Activated CD8-positive, alpha-beta T cell treated with anti-CD3 and anti-CD28 coated beads, Interleukin-2, amount 10 ng/mL, durations not matched to agents 7 days and 5 days (primary cell): ENCODE results near the gene COL6A6. TPM values are rescaled to one million over a fixed set of nuclear protein-coding genes. Genes with fewer than 3 reads are reported as not detected.
A peak's percentile ranks its signal among the peaks of the same experiment; 100 is the strongest.

Experiments
- ATAC-seq: fragments of 150-1000 bp; cut with Tn5 transposase; one replicate; pipeline ENCODE4 v1.10.0; 2021; ENCODE audit warnings: moderate library complexity
- CTCF ChIA-PET: fragments of 350-600 bp; sonication (Branson Sonifier 250); formaldehyde crosslinking; loops from one replicate; lab custom pipeline; 2021; ENCODE audit warnings: antibody characterized with exemption; lab: Charles Lee
- POLR2A ChIA-PET: fragments of 350-600 bp; sonication (Branson Sonifier 250); formaldehyde crosslinking; loops from one replicate; lab custom pipeline; 2021; ENCODE audit warnings: antibody characterized with exemption; lab: Charles Lee
- DNase-seq: peaks from one replicate; pipeline ENCODE4 v3.0.0-alpha.2; 2020
- H3K27ac Mint-ChIP-seq: one replicate; pipeline ENCODE4 v1.8.0; 2021; ENCODE audit warnings: mild to moderate bottlenecking, mixed read lengths
- H3K27me3 Mint-ChIP-seq: one replicate; pipeline ENCODE4 v1.8.0; 2021; ENCODE audit warnings: low read depth, mixed read lengths
- H3K36me3 Mint-ChIP-seq: one replicate; pipeline ENCODE4 v1.8.0; 2021; ENCODE audit warnings: low read depth, mixed read lengths
- H3K4me1 Mint-ChIP-seq: one replicate; pipeline ENCODE4 v1.8.0; 2021; ENCODE audit warnings: low read depth, mixed read lengths
- H3K4me3 Mint-ChIP-seq: one replicate; pipeline ENCODE4 v1.8.0; 2021; ENCODE audit warnings: mild to moderate bottlenecking, mixed read lengths
- H3K9me3 Mint-ChIP-seq: one replicate; pipeline ENCODE4 v1.8.0; 2022; ENCODE audit warnings: mixed read lengths; ENCODE audit not compliant: insufficient read depth
- total RNA-seq, 2 experiments: library from RNA; stranded (reverse); gene quantifications; one replicate each; pipeline ENCODE4 v1.2.3, GENCODE V29; 2021

The COL6A6 gene
- total RNA-seq, 2 experiments from 2014 or later, result not detected

DNA sequence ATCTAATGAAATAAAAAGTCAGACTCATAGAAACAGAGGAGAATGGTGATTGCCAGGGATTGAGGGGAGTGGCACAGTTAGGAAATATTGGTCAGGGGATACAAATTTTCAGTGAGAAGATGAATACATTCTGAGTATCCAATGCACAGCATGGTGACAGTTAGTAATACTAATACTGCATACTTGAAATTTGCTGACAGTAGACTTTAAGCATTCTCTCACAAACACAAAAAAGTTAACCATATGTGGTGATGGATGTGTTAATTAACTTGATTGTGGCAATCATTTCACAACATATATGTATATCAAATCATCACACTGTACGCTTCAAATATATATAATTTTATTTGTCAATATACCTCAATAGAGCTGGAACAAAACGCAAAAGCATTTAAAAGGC, 9.2 kb upstream of the COL6A6 start:
- no peak overlapping the region for H3K4me3 Mint-ChIP-seq
- H3K9me3 Mint-ChIP-seq, result no peaks in the 10 kb centered on the region
- ChIA-PET CTCF (no interaction called here), POLR2A (no interaction called here)
- H3K27ac Mint-ChIP-seq, result no peak overlapping the region
- no peak for ATAC-seq
- no peaks in the 10 kb centered on the region for H3K36me3 Mint-ChIP-seq
- H3K4me1 Mint-ChIP-seq, result no peaks in the 10 kb centered on the region
- H3K27me3 Mint-ChIP-seq, result peaks cover 3% of the 10 kb centered on the region
- DNase-seq, result no peak

- ChIA-PET POLR2A (no interaction called here), CTCF (no interaction called here)
- peaks cover 4% of the 10 kb centered on the region for H3K27me3 Mint-ChIP-seq
- no peak overlapping the region for H3K27ac Mint-ChIP-seq
- no peaks in the 10 kb centered on the region for H3K9me3 Mint-ChIP-seq
- DNase-seq (no peak), ATAC-seq (no peak)
- no peaks in the 10 kb centered on the region for H3K4me1 Mint-ChIP-seq
- no peaks in the 10 kb centered on the region for H3K36me3 Mint-ChIP-seq
- no peak overlapping the region for H3K4me3 Mint-ChIP-seq
Observed at GRCh38 chr3:130509008-130509407, 8.0 kb upstream of the COL6A6 start.

DNA sequence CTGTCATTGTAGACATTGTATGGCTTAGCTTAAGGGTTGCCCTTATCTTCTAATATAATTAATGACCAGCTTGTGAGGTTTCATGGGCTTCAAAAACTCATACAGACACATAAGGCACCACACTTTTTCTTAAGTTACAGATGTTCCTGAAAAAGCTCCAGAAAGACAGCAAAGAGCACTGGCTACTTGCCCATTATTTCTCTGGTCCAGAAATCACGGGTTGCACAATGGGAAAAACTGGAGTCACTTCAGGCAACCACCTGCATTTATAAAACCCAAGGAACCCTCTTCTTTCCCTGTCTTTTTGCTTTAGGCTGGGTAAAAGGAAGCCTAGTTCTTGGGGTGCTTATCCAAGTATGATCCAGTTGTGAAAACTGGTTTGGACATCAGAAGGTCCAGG, 2.3 kb upstream of the COL6A6 start:
- Mint-ChIP-seq H3K9me3 (no peaks in the 10 kb centered on the region), H3K4me3 (no peak overlapping the region), H3K4me1 (no peaks in the 10 kb centered on the region), H3K36me3 (no peaks in the 10 kb centered on the region), H3K27ac (no peak overlapping the region), H3K27me3 (peaks cover 35% of the 10 kb centered on the region)
- DNase-seq, result no peak
- no peak for ATAC-seq
- POLR2A ChIA-PET, result no interaction called here
- CTCF ChIA-PET, result no interaction called here

DNA sequence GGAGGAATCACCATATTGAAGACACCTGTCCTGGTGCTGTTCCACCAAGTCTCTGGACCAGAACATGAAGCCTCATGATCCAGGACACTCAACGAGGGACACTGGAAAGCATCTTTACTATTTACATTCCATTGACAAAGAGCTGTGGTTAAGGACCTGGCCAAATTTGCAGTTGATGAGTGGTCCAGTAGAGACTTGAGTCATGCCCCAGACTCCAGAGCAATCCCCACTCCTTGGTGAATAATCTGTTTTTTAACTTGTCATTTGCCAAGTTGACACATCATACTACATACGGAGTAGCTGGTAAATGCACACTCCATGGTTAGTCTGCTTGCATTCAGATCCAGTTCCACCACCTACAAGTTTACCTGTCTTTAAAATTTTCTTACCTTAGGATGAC, 1.2 kb upstream of the COL6A6 start:
- no peak overlapping the region for H3K27ac Mint-ChIP-seq
- ChIA-PET CTCF (no interaction called here), POLR2A (no interaction called here)

GRCh38 chr3:130517602-130518001, 625 bp downstream of the COL6A6 start:
- no peaks in the 10 kb centered on the region for H3K4me1 Mint-ChIP-seq
- H3K27me3 Mint-ChIP-seq, result peaks cover 39% of the 10 kb centered on the region
- DNase-seq (no peak), ATAC-seq (no peak)
- H3K27ac Mint-ChIP-seq, result no peak overlapping the region
- CTCF ChIA-PET, result no interaction called here
- H3K4me3 Mint-ChIP-seq, result no peak overlapping the region
- no peaks in the 10 kb centered on the region for H3K36me3 Mint-ChIP-seq
- no peaks in the 10 kb centered on the region for H3K9me3 Mint-ChIP-seq
- POLR2A ChIA-PET, result no interaction called here

More for the DNA sequence above, 1.2 kb upstream of the COL6A6 start:
- DNase-seq (no peak), ATAC-seq (no peak)
- Mint-ChIP-seq H3K4me1 (no peaks in the 10 kb centered on the region), H3K27me3 (peaks cover 38% of the 10 kb centered on the region), H3K36me3 (no peaks in the 10 kb centered on the region), H3K4me3 (no peak overlapping the region), H3K9me3 (no peaks in the 10 kb centered on the region)

DNA sequence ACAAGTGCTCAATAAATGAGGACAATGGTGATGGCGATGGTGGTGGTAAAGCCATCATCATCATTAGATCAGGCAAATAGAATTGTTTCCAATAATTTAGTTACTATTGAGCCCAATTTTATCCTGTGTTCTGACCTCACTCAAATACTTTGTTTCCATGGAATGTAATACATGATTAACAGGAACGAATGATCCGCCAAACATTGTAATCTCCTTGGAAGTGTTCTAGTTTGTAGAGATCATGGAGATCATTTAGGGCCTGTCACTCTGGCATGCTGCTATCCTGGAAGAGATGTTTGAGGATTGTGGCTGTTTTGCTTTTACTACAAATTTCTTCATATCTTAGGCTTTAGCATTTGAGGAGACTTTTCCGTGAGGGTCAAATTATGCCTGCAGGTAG, 2.8 kb downstream of the COL6A6 start:
- H3K36me3 Mint-ChIP-seq, result no peaks in the 10 kb centered on the region
- H3K27me3 Mint-ChIP-seq, result peaks cover 37% of the 10 kb centered on the region
- no peak overlapping the region for H3K4me3 Mint-ChIP-seq
- ChIA-PET CTCF (interaction anchor here (0.7 kb wide), 1 partner anchor 177 kb away, joined by 3 read pairs; no protein-coding TSS in a partner anchor), POLR2A (no interaction called here)
- H3K9me3 Mint-ChIP-seq, result no peaks in the 10 kb centered on the region
- ATAC-seq (no peak), DNase-seq (no peak)
- no peak overlapping the region for H3K27ac Mint-ChIP-seq
- no peaks in the 10 kb centered on the region for H3K4me1 Mint-ChIP-seq

- ATAC-seq (no peak), DNase-seq (no peak)
- CTCF ChIA-PET, result no interaction called here
- Mint-ChIP-seq H3K27ac (no peak overlapping the region), H3K9me3 (no peaks in the 10 kb centered on the region), H3K4me3 (no peak overlapping the region), H3K27me3 (peaks cover 31% of the 10 kb centered on the region), H3K36me3 (no peaks in the 10 kb centered on the region), H3K4me1 (no peaks in the 10 kb centered on the region)
- POLR2A ChIA-PET, result no interaction called here
Observed at GRCh38 chr3:130522399-130522798, 5.4 kb downstream of the COL6A6 start.

DNA sequence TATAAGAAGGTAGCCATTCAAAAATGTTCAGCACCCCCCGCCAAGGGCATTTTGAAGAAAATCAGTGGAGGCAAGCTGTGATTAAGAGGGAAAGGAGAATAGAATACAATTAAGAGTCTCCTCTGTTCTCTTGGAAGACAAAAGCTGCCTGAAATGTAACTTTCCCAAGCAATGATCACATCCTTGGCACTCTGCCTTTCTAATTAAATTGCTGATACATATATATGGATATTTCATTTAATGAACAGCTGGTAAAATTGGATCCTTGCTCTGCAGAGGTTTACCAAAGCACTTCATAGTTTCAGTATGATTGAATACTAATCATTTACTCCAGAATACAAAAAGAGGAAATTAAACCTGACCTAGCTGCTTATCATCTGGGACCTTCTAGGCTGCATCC, 10.4 kb downstream of the COL6A6 start:
- H3K4me3 Mint-ChIP-seq, result no peak overlapping the region
- H3K27ac Mint-ChIP-seq, result no peak overlapping the region
- ChIA-PET CTCF (interaction anchor here (1.0 kb wide), 1 partner anchor 12 kb away, joined by 4 read pairs; no protein-coding TSS in a partner anchor), POLR2A (no interaction called here)
- H3K4me1 Mint-ChIP-seq, result peaks cover 9% of the 10 kb centered on the region
- DNase-seq (no peak), ATAC-seq (no peak)
- H3K36me3 Mint-ChIP-seq, result no peaks in the 10 kb centered on the region
- H3K27me3 Mint-ChIP-seq, result peaks cover 13% of the 10 kb centered on the region
- H3K9me3 Mint-ChIP-seq, result no peaks in the 10 kb centered on the region

GRCh38 chr3:130528120-130528519, 11.1 kb downstream of the COL6A6 start:
- no peak overlapping the region for H3K4me3 Mint-ChIP-seq
- POLR2A ChIA-PET, result no interaction called here
- ATAC-seq, result no peak
- CTCF ChIA-PET, result no interaction called here
- H3K27me3 Mint-ChIP-seq, result peaks cover 7% of the 10 kb centered on the region
- H3K36me3 Mint-ChIP-seq, result no peaks in the 10 kb centered on the region
- H3K4me1 Mint-ChIP-seq, result peaks cover 9% of the 10 kb centered on the region
- H3K9me3 Mint-ChIP-seq, result no peaks in the 10 kb centered on the region
- no peak overlapping the region for H3K27ac Mint-ChIP-seq
- no peak for DNase-seq

DNA sequence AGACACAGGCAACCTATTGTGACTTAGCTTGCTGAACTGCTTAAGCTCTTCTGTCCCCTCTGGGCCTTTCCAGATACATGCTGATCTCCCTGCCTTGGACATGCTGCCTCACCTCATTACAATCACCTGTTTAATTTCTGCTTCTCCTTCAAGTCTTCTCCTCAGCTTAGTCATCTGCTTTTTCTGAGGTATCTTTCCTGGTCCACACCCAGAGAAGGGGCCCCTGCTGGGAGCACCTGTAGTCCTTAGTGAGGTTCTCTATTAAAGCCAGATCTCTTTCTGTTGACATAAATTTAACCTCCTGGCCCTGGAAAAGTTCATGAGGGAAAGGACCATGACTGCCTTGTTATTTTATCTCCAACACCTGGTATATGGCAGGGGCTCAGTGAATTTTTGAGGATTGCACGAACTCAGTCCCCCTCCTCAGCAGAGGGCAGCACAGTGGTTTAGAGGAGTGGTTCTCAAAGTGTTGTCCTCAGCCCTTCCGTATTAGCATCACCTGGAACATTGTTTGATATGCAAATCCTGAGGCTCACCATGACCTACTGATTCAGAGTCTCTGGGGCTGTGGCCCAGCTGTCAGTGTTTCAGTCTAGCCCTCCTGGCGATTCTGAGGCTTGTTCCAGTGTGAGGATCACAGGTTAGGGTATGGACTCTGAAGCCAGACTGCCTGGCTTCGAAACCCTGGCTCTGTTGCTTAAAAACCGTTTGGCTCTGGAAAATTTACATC, 12.7 kb downstream of the COL6A6 start:
- DNase-seq (no peak), ATAC-seq (no peak)
- Mint-ChIP-seq H3K4me1 (peaks cover 9% of the 10 kb centered on the region), H3K27ac (peak overlapping the region; percentile 68), H3K4me3 (no peak overlapping the region), H3K27me3 (peaks cover 7% of the 10 kb centered on the region), H3K9me3 (no peaks in the 10 kb centered on the region), H3K36me3 (no peaks in the 10 kb centered on the region)
- ChIA-PET CTCF (no interaction called here), POLR2A (no interaction called here)

DNA sequence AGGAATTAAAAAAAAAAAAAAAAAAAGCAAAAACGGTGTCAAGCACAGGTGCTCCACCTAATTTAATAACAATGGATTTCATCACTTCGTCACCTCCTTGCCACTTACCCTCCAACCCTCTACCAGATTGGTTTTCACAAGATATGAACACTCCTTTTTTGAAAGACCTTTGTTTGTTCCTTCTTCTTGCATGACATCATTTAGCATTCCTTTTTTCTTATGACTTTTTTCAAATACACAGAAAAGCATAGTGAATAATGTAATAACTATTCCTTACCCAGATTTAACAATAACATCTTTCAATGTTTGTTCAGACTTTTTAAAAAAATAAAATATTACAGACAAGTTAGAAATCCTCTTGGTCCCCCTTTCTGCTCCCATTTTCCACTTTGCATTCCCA, 16.3 kb downstream of the COL6A6 start:
- Mint-ChIP-seq H3K36me3 (no peaks in the 10 kb centered on the region), H3K27me3 (peaks cover 3% of the 10 kb centered on the region), H3K27ac (no peak overlapping the region), H3K9me3 (no peaks in the 10 kb centered on the region), H3K4me1 (peaks cover 9% of the 10 kb centered on the region), H3K4me3 (no peak overlapping the region)
- POLR2A ChIA-PET, result no interaction called here
- ATAC-seq, result no peak
- no peak for DNase-seq
- CTCF ChIA-PET, result no interaction called here

DNA sequence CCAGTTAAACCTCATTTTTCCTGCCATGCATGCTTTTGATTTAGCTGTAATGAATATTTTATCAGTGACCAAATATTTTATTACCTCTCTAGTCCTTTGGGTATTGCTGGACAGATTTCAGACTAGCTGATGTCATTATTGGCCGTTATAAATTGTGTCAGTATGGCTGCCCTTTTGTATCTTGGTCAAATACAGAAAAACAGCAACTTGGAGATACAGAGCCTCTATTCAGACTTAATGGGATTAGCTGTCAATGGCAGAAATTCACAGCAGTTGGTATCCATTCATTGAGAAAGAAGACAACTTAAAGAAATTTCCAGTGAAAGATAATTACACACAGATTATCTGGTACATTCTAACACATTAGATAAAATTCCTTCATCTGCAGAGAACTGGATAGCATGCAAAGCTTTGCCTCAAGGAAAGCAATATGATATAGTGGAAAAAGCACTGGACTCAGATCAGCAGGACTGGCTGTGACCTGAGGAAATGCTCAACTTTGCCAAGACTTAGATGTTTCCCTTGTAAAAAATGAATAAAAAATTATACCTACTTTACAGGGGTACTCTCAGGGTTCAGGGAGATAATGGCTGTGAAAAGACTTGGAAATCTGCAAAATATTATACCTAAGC, 20.8 kb downstream of the COL6A6 start:
- no peaks in the 10 kb centered on the region for H3K9me3 Mint-ChIP-seq
- H3K4me3 Mint-ChIP-seq, result no peak overlapping the region
- DNase-seq (no peak), ATAC-seq (no peak)
- POLR2A ChIA-PET, result no interaction called here
- H3K27me3 Mint-ChIP-seq, result peaks cover 11% of the 10 kb centered on the region
- H3K4me1 Mint-ChIP-seq, result no peaks in the 10 kb centered on the region
- no peak overlapping the region for H3K27ac Mint-ChIP-seq
- CTCF ChIA-PET, result interaction anchor here (0.8 to 1.4 kb wide), 4 partner anchors 9 to 262 kb away, joined by 3 to 6 read pairs (median 4); no protein-coding TSS in a partner anchor
- H3K36me3 Mint-ChIP-seq, result no peaks in the 10 kb centered on the region
